ENCODE measurements around the gene MUSK. TPM values are rescaled to one million over a fixed set of nuclear protein-coding genes. Genes with fewer than 3 reads are reported as not detected.

Gene MUSK
- total and polyA plus RNA-seq, 2 of the 8 experiments (the other 6 are each of a cell fraction or from before 2014, with no cell fraction given) = not detected

DNA sequence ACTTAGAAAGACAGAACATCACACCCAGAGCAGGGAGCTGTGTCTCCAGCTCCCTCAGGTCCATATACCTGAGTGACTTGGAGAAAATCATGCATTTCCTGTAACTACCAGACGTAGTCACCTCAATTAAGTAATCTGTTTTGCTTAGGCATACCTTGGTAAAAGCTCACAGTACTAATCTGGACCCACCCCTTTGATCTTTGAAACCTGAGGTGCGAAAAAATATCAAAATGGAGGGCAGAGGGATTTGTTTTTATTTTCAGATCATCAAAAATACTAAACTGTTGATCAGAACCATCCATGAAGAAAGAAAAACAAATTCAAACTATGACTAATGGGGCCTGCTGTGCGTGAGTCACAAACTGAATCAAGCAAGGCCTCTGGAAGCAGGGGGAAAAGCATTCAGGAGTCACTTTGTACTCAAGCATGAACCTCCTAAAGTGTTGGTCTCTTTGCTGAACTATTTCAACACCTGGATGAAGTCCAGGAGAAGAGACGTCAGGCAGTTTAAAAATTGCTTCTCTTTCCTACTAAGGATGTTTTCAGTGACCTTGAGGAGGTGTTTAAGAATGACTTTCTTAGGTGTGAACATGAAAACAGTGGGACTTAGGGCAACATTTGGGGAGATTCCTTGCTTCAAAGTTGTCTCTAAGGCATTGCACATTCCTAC is 76.3 kb downstream of the MUSK start (continued):
- TF ChIP-seq, protein P1, sequence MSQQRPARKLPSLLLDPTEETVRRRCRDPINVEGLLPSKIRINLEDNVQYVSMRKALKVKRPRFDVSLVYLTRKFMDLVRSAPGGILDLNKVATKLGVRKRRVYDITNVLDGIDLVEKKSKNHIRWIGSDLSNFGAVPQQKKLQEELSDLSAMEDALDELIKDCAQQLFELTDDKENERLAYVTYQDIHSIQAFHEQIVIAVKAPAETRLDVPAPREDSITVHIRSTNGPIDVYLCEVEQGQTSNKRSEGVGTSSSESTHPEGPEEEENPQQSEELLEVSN (IDR thresholded peaks at IDR 0.05) = no peak
- no peak for TF ChIP-seq CTCF (IDR thresholded peaks at IDR 0.05; ENCODE audit: control extremely low read depth in 1 of 3, insufficient read depth in 1 of 3, low read depth in 1 of 3, low read length in 3 of 3)
- TF ChIP-seq EP300 (IDR thresholded peaks at IDR 0.05; ENCODE audit: borderline replicate concordance in 1 of 2, low read depth in 2 of 2, low read length in 2 of 2) = no peak
